Omental fat pad (tissue), 4 donors: ENCODE data around the gene CDK5. TPM values are rescaled to one million over a fixed set of nuclear protein-coding genes. Genes with fewer than 3 reads are reported as not detected.

ENCODE experiments used
- ATAC-seq: fragments of 150-250 bp; one replicate; pipeline ENCODE4 v1.9.1; 2016; ENCODE audit warnings: mild to moderate bottlenecking, moderate library complexity; ENCODE audit not compliant: low FRiP score
- DNase-seq: peaks from one replicate; pipeline ENCODE4 v3.0.0-alpha.2; 2019; ENCODE audit warnings: low spot score
- CTCF ChIP-seq, 3 donors: fragments of 450-650 bp; IDR thresholded peaks; one replicate each; pipeline ENCODE4 v1.5.1; 2016 to 2017; ENCODE audit warnings: antibody characterized with exemption in 3 of 3, mild to moderate bottlenecking in 3 of 3, moderate library complexity in 2 of 3
- total RNA-seq, 4 donors: library from RNA; depleted of rRNA; stranded (reverse); fragments of >200 nt; gene quantifications; one replicate each; pipeline ENCODE4 v1.1.0, GENCODE V29; 2016

Gene CDK5
- total RNA-seq, 4 donors from 2014 or later = 6.1 to 10.4 (median 7.9) TPM

DNA sequence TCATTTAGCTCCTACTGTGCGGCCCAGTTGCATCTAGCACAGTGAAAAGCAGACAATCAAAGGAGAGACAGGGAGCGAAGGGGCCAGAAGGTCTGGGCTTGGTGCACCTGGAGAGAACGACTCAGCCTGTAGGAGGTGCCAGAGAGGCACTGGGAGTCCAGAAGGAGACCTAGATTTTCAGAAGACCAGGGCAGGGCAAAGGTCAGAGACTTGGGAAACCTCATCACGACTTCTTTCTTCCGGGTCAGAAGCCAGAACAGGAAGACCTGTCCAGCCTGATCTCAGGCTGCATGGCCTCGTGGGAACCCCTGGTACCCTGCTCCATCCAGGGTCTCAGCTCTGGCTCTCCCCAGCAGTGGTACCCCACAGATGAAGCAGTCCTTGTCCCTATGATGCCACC is 33.7 kb upstream of the CDK5 start:
- ATAC-seq = no peak
- no peak for TF ChIP-seq CTCF (IDR thresholded peaks at IDR 0.05)
- DNase-seq = no peak

DNA sequence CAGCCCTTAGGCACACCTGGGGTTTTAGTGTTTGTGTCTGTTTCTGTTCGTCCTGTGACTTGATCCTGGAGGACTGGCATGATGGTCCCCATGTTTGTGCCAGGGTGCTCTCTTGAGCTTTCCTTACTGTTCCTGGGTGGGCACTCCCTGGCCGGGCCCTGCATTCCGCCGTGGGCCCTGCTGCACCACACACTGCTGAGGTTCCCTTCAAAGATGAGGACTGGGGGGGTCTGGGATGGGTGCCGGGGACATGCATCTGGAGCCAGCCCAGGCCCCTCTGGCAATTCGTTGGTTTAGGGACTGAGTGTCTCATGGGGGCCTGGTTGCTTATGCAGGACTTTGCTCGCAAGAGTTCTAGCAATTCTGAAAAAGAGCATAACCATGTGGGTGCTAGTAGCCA is 33.3 kb upstream of the CDK5 start:
- ATAC-seq = no peak
- TF ChIP-seq CTCF (IDR thresholded peaks at IDR 0.05) = no peak
- no peak for DNase-seq

DNA sequence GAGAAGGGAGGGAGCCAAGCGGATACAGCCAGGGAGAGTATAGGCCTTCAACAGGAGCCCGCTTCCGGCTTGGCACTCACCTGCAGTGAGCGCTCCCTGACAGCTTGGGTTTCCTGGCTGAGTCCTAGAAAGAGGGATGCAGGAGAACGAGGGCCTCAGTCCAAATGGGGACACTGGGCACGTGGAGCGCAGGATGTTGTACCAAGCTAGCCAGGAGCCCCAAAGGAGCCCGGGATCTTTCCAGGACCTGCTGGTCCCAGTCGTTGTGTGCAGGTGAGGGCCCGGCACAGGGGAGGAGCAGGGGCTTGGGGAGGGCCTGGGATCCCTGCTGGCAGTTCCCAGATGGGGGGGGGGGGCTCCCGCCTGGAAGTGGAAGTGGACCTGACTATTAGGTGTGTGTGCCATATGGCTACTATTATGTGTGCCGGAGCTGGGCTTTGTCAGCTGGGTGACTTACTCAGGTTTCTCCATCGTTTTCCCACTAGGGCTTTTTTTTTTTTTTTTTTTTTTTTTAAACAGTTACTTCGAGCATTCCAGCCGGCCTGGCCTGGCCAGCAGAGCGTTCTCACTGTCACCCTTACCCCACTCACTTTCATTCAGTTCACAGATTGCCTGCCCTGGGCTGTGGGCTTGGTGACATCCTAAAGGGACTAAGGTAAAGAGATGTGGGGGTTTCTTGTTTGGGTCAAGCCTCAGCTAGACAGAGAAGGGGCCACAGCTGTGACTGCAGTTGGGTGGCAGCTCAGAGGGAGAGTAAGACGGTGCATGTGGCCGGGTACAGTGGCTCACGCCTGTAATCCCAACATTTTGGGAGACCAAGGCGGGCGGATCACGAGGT is 32.4 kb upstream of the CDK5 start:
- no peak for DNase-seq
- no peak for TF ChIP-seq CTCF (IDR thresholded peaks at IDR 0.05)
- ATAC-seq = no peak

- ATAC-seq = peak; percentile 31
- no peak for TF ChIP-seq CTCF (IDR thresholded peaks at IDR 0.05)
- peak; percentile 53 for DNase-seq
These were observed 31.4 kb upstream of the CDK5 start for GRCh38 chr7:151088856-151089699.

GRCh38 chr7:151088019-151088855 is 30.5 kb upstream of the CDK5 start:
- TF ChIP-seq CTCF (IDR thresholded peaks at IDR 0.05) = no peak
- DNase-seq = no peak
- ATAC-seq = no peak

GRCh38 chr7:151087245-151088018 is 29.7 kb upstream of the CDK5 start:
- DNase-seq (no peak), ATAC-seq (peak; percentile 29)
- TF ChIP-seq CTCF (IDR thresholded peaks at IDR 0.05) = no peak
